OCI-LY1 (cell line): Measurements from ENCODE around the gene STEAP3.

ENCODE experiments used
- H2AFZ ChIP-seq: fragments of 200-600 bp; sonication (generic), shearing (Covaris generic); 2 replicates; pipeline ENCODE4 v1.6.0; 2014; ENCODE audit warnings: antibody characterized with exemption, mild to moderate bottlenecking, low read length
- H3F3A ChIP-seq: fragments of 200-600 bp; sonication (generic), shearing (Covaris generic); 2 replicates; pipeline ENCODE4 v1.6.0; 2014; ENCODE audit warnings: mild to moderate bottlenecking, antibody characterized with exemption, low read length, moderate library complexity; ENCODE audit not compliant: insufficient read depth
- H3K27ac ChIP-seq: fragments of 200-600 bp; sonication (generic); 2 replicates; pipeline ENCODE4 v1.5.1; 2014; ENCODE audit warnings: low read length, mixed run types, mild to moderate bottlenecking, low read depth; ENCODE audit not compliant: poor library complexity, severe bottlenecking
- H3K27me3 ChIP-seq: fragments of 200-600 bp; sonication (generic); 2 replicates; pipeline ENCODE4 v1.6.0; 2014; ENCODE audit warnings: antibody characterized with exemption, mild to moderate bottlenecking, low read length, moderate library complexity; ENCODE audit not compliant: insufficient read depth
- H3K36me3 ChIP-seq: fragments of 200-600 bp; sonication (generic); 2 replicates; pipeline ENCODE4 v1.6.1; 2014; ENCODE audit warnings: mild to moderate bottlenecking, antibody characterized with exemption, low read length, moderate library complexity, mixed read lengths; ENCODE audit not compliant: insufficient read depth
- H3K4me1 ChIP-seq: fragments of 200-600 bp; sonication (generic); 2 replicates; pipeline ENCODE4 v1.5.1; 2014; ENCODE audit warnings: mild to moderate bottlenecking, low read length, moderate library complexity; ENCODE audit not compliant: insufficient read depth, severe bottlenecking
- H3K4me2 ChIP-seq: fragments of 200-600 bp; sonication (generic), shearing (Covaris generic); 2 replicates; pipeline ENCODE4 v1.6.1; 2014; ENCODE audit warnings: low read length
- H3K4me3 ChIP-seq: fragments of 200-600 bp; sonication (generic); 2 replicates; pipeline ENCODE4 v1.5.1; 2014; ENCODE audit warnings: low read length, low read depth, mild to moderate bottlenecking, mixed read lengths; ENCODE audit not compliant: poor library complexity, severe bottlenecking
- H3K79me2 ChIP-seq: fragments of 200-600 bp; shearing (Covaris generic); 2 replicates; pipeline ENCODE4 v1.6.1; 2016; ENCODE audit warnings: mixed run types, low read length, mixed read lengths; ENCODE audit not compliant: insufficient read depth
- H3K9ac ChIP-seq: fragments of 200-600 bp; sonication (generic), shearing (Covaris generic); 2 replicates; pipeline ENCODE4 v1.6.1; 2014; ENCODE audit warnings: mild to moderate bottlenecking, low read length, mixed read lengths
- H3K9me2 ChIP-seq: fragments of 200-600 bp; sonication (generic), shearing (Covaris generic); 2 replicates; pipeline ENCODE4 v1.6.1; 2014; ENCODE audit warnings: low read depth, mild to moderate bottlenecking, low read length, mixed read lengths
- H3K9me3 ChIP-seq: fragments of 200-600 bp; shearing (Covaris generic); 2 replicates; pipeline ENCODE4 v1.6.1; 2014; ENCODE audit warnings: low read length, mixed read lengths
- H4K20me1 ChIP-seq: fragments of 200-600 bp; sonication (generic), shearing (Covaris generic); 2 replicates; pipeline ENCODE4 v1.6.0; 2016; ENCODE audit warnings: mild to moderate bottlenecking, low read length; ENCODE audit not compliant: insufficient read depth
- CTCF ChIP-seq: fragments of 200-600 bp; sonication (generic), shearing (Covaris generic); IDR thresholded peaks from 2 replicates; pipeline ENCODE4 v1.5.1; 2017; ENCODE audit warnings: mild to moderate bottlenecking, antibody characterized with exemption, low read length, moderate library complexity, mixed read lengths
- EZH2 ChIP-seq: fragments of 200-600 bp; sonication (generic), shearing (Covaris generic); IDR thresholded peaks from 2 replicates; pipeline ENCODE4 v1.8.0; 2017; ENCODE audit warnings: borderline replicate concordance, mixed run types, mild to moderate bottlenecking, antibody characterized with exemption, low read length, moderate library complexity, mixed read lengths

STEAP3 gene

GRCh38 chr2:119236796-119237195 lies 13.2 kb downstream of the STEAP3 start:
- H3K27me3 ChIP-seq: no peaks in the 10 kb centered on the region
- no peaks in the 10 kb centered on the region for H3K9me2 ChIP-seq
- no peak overlapping the region for H3K27ac ChIP-seq
- no peaks in the 10 kb centered on the region for H3K79me2 ChIP-seq
- H3K9ac ChIP-seq: no peak overlapping the region
- no peak overlapping the region for H3K4me3 ChIP-seq
- no peaks in the 10 kb centered on the region for H3K36me3 ChIP-seq
- H3K4me2 ChIP-seq: no peak overlapping the region
- H4K20me1 ChIP-seq: no peaks in the 10 kb centered on the region
- no peaks in the 10 kb centered on the region for H3F3A ChIP-seq
- H3K4me1 ChIP-seq: no peaks in the 10 kb centered on the region
- H3K9me3 ChIP-seq: no peaks in the 10 kb centered on the region
- no peak overlapping the region for H2AFZ ChIP-seq
- TF ChIP-seq EZH2: no peak
- TF ChIP-seq CTCF: no peak

- Histone ChIP-seq H3F3A (no peaks in the 10 kb centered on the region), H2AFZ (no peak overlapping the region), H3K4me3 (no peak overlapping the region), H3K27me3 (no peaks in the 10 kb centered on the region), H3K4me1 (no peaks in the 10 kb centered on the region), H3K9ac (no peak overlapping the region), H3K9me2 (no peaks in the 10 kb centered on the region), H3K27ac (no peak overlapping the region), H3K4me2 (no peak overlapping the region), H3K79me2 (no peaks in the 10 kb centered on the region), H4K20me1 (no peaks in the 10 kb centered on the region), H3K36me3 (no peaks in the 10 kb centered on the region), H3K9me3 (no peaks in the 10 kb centered on the region)
- TF ChIP-seq EZH2: no peak
- no peak for TF ChIP-seq CTCF
Observed at GRCh38 chr2:119240311-119241204, 16.9 kb downstream of the STEAP3 start.

DNA sequence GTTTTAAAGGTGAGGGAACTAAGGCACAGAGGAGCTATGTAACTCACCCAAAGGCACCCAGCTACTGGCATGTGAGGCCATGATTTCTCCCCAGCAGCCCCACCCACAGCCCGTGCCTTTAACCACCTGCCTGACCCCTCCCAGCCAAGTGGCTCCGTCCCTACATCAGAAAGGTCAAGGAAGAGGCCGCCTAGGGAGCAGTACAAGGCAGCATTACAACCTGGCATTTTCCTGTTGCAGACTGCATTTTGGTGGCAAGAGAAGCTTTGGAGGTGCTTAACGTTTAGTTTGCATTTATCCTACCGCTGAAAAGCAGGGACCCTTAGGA lies 17.5 kb downstream of the STEAP3 start:
- no peak overlapping the region for H3K4me3 ChIP-seq
- H4K20me1 ChIP-seq: no peaks in the 10 kb centered on the region
- TF ChIP-seq CTCF: no peak
- TF ChIP-seq EZH2: no peak
- H3K9me2 ChIP-seq: no peaks in the 10 kb centered on the region
- no peaks in the 10 kb centered on the region for H3K9me3 ChIP-seq
- no peaks in the 10 kb centered on the region for H3K27me3 ChIP-seq
- H3K79me2 ChIP-seq: no peaks in the 10 kb centered on the region
- H3K4me1 ChIP-seq: no peaks in the 10 kb centered on the region
- no peak overlapping the region for H3K4me2 ChIP-seq
- H3K9ac ChIP-seq: no peak overlapping the region
- no peaks in the 10 kb centered on the region for H3F3A ChIP-seq
- no peak overlapping the region for H3K27ac ChIP-seq
- no peaks in the 10 kb centered on the region for H3K36me3 ChIP-seq
- H2AFZ ChIP-seq: no peak overlapping the region
